ENCODE measurements around the gene CDC42BPB. TPM values are rescaled to one million over a fixed set of nuclear protein-coding genes. Genes with fewer than 3 reads are reported as not detected.
A peak's percentile ranks its signal among the peaks of the same experiment; 100 is the strongest.

The CDC42BPB gene
- total RNA-seq, 1 donor from 2014 or later, result 105 TPM

DNA sequence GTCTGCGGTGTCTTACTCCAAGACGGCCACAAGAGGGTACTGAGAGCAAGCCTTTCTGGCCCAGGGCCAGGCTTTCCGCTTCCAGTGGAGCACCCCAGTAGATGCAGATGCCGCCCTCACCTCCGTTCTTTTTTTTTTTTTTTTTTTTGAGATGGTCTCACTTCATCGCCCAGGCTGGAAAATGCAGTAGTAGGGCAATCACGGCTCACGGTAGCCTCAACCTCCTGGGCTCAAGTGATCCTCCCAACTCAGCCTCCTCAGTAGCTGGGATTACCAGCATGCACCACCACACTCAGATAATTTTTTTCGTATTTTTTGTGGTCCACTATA lies 21.0 kb upstream of the CDC42BPB start:
- DNase-seq (ENCODE audit: low spot score), result peak; percentile 91
- intact Hi-C loops (cut with DNase I), result no loop called here
- ATAC-seq, result peak; percentile 61

DNA sequence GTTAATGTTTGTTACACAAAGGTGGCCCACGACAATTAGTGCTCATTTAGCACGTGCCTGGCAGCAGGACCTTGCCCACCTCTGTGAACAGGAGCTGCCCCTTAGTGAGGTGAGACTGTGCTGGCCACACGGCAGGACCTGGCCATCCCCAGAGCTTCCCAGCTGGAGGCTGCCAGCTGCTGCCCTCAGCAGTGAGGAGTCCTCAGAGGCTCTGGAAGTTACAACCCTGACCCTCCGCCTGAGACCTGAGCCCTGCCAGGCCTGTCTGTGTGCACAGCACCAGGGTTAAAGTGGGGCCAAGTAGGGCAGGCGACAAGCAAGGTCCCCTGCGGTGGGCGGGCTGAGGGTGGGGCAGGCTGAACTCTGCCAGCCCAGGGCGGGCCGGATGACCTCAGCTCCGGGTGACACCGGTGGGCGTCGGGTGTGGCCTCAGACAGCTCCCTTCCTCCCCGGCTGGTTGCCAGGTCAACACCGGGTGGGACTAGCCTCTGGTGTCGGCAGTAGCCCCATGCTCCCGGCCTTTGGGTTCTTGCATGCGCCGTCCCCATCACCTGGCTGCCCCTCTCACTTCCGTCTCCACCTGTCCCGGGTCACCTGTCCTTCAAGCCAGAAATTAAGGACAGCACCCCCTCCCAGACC lies 17.5 kb upstream of the CDC42BPB start:
- DNase-seq (ENCODE audit: low spot score), result peak; percentile 83
- intact Hi-C loops (cut with DNase I), result no loop called here

DNA sequence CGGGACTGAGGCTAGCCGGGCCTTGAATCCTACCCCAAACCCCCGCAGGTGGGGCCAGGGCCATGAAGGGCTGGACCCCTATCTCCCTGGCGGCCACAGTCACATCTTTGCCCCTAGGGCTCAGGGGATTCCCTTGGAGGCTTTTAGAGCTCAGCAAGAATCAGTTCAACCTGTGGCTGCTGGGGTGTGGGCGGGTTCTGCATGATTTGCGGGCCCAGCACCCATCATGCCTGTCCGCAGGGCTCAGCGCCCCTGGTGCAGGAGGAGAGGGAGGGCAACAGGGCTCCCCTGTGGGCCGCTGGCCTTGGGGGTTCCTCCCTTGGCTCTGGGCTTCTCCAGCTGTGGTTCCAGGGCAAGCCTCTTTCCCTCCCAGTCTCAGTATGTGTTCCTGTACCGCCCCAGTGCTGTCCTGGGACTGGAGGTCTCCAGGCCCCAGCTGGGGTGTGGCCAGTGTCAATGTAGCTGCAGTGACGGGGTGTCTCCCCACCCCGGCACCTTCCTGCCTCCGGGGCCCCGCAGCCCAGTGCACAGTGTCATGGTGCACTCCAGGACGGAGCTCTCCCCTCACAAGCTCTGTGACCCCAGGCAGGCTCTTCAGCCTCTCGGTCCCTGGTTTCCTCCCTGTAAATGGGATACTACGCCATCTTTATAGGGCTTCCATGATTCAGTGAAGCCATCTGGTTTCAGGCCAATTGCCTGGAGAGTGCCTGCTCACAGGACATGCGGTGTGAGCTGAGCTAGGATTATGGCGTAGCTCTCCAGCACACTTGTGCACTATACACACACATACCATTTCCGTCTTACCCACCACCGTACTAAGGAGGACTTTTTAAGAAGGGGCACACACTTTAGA lies 16.8 kb upstream of the CDC42BPB start:
- intact Hi-C loops (cut with DNase I), result no loop called here
- DNase-seq (ENCODE audit: low spot score), result peak; percentile 51
- peak; percentile 2 for ATAC-seq

More for the DNA sequence above, 17.5 kb upstream of the CDC42BPB start:
- peak; percentile 37 for ATAC-seq

DNA sequence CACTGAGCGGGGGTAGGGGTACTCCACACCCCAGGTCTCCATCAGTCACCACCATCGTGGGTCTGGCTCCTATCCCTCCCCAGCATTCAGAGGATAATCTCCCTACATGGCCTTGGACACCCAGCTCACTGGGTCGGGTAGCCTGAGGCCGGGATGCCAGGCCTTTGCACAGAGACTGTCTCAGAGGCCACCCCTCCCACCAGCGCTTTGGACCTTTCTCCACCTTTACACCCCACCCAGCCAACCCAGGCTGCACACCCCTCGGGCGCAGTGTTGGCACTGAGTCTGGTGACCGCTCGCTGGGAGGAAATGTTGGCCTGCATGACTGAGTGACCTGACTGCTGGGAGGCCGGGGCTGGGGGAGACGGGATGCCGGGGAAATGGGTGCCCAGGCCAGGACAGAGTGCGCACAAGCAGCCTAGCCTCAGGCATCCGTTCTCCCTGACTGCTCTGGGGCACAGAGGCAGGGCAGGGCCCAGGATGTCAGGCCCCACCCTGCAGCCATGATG lies 16.1 kb upstream of the CDC42BPB start:
- DNase-seq (ENCODE audit: low spot score), result peak; percentile 55
- intact Hi-C loops (cut with DNase I), result no loop called here
- no peak for ATAC-seq

DNA sequence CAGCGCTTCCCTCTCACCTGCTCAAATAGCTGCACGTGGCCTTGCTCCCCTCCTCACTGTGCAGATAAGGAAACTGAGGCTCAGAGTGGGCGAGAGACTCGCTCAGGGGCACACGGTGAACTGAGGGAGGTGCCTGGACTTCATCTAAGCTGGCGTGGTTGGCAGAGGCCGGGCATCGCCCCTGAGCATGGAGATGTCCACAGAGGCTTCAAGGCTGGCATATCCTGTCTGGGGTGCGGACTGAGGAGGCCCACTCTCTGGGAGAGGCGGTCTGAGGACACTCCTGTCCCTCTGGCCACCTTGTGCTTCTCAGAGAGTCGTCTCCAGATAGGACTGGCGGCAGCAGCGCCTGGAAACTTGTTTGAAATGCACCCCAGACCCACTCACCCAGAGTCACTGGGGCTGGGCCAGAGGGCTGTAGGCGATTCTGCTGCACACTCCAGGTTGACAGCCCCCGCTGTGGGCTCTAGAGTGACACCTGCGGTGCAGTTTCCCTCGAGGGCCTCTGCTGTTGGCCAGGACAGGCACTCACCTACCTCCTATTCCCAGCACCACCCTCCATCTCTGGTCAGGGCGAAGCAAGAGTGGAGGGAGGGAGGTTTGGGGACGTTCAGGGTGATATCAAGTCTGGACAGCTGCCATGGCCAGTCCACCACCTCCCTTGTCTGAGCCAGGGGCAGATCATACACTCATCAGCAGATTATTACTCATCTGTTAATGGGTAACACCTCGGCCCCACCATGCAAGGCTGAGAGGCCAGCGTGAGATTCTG lies 15.4 kb upstream of the CDC42BPB start:
- ATAC-seq (no peak), DNase-seq (ENCODE audit: low spot score) (no peak)

DNA sequence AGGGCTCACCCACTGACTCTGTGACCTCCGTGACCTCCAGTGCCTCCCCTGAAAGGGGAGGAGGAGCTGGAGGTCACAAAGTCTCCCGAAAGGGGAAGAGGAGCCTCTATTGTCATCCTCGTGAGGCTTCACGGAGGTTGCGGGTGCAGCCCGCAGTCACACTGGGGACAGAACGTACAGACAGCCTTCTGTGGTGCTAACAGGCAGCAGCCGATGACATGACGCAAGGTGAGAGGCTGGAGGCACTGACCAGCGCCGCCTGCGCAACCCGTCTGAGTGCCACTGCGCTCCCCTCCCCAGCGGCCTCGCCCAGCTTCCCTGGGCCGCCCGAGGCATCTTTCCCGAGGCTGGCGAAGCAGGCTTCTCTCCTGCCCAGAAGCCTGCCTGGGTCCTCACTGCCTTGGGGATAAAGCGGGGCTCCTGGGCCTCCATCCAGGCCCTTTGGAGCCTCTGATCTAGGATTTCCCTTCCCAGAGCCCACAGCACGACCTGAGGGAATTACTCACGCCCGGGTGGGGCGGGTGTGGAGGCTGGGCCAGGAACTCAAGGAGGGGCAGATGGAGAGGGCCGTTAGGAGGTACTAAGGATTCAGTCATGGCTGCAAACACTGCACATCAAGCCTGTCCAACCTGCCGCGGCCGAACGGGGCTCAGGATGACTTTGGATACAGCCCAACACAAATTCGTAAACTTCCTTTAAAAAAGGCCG lies 14.3 kb upstream of the CDC42BPB start:
- ATAC-seq (no peak), DNase-seq (ENCODE audit: low spot score) (peak; percentile 46)
- intact Hi-C loops (cut with DNase I), result no loop called here

More for the DNA sequence above, 15.4 kb upstream of the CDC42BPB start:
- intact Hi-C loops (cut with DNase I), result no loop called here

DNA sequence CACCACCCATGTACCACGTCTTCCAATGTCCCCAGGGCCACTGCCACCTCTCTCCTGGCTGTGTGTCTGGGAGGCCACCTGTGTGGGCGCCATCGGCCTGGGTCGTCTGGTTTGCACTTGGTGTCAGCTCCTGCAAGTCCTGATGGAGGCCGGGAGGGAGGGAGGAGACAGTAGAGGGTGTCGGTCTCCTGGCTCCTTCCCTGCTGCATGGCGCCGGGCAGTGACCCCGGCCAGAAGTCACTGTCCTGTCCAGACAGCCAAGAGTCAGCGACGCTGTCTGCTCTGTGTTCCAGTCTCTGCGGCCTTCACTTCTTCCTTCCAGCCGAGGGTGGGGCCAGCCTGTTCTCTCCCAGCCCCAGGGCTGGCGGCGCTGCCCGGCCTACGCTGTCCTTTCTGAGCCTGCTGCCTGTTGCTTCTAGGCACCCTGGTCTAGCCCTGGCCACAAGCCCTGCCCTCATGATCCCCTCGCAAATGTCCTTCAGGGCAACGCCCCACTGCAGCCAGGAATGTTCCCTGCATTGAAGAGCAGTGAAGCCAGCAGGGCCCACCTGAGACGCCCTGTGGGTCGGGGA lies 13.7 kb upstream of the CDC42BPB start:
- intact Hi-C loops (cut with DNase I), result no loop called here

DNA sequence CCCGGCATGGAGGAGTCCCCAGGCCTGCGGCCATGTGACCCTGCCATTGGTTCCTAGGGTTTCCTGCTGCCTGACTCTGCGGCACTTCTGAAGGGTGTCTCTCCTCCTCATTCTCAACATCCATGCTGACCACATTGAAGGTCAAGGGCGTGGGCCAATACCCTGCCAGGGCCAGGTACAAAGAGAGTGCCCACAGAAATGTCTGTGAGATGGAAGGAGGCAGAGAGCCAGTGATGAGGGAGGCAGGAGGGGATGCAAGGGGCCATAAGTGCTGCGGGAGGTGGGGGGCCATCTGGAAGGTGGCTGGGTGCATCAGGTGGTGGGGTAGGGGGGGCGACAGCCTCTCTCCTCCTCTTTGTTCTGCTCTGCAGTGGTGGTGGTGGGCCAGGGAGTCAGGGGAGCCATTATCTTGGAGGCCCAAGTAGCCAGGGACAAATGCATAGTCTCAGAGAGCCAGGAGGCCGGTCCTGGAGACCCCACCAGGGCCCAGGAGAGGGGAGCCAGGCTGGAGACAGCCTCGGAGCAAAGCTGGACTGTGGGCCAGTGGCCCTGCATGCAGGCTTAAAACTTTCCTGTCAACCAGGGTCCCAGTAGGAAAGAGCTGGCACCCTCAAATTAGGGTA lies 13.0 kb upstream of the CDC42BPB start:
- DNase-seq (ENCODE audit: low spot score), result peak; percentile 47
- intact Hi-C loops (cut with DNase I), result no loop called here
- no peak for ATAC-seq

More for the DNA sequence above, 13.7 kb upstream of the CDC42BPB start:
- DNase-seq (ENCODE audit: low spot score), result peak; percentile 57
- ATAC-seq, result no peak

DNA sequence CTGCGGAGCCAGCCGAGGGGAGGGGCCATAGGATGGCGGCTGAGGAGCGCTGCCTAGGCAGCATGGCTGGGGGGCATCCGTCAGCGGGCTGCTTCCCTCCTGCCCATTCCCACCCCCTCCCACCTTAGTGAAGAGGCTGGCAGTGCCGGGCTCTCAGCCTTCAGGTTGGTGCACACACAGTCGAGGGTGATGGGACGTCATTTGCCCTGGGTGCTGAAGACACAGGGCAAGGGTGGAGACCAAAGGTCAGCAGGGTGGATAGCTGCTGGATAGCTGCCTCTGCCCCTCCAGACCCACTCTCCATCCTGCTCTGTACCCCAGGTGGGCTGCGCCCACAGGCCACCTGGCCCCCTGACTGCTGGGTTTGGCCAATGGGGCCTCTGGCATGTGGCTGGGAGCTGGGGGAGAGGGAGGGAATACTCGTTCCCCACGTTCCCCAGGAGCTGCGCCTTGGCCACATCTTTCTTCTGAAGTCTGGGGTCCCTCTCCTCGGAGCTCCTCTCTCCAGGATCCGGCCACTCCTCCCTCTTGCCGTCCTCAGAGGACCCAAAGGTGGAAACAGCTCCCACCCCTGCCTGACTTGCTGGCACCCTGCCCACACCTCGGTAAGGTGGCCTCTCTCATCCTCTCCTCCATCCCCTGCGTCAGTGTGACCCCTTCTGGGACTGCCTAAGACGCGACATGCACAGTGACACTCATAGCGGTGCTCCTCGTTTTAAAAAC lies 11.2 kb upstream of the CDC42BPB start:
- ATAC-seq (peak; percentile 6), DNase-seq (ENCODE audit: low spot score) (peak; percentile 67)

DNA sequence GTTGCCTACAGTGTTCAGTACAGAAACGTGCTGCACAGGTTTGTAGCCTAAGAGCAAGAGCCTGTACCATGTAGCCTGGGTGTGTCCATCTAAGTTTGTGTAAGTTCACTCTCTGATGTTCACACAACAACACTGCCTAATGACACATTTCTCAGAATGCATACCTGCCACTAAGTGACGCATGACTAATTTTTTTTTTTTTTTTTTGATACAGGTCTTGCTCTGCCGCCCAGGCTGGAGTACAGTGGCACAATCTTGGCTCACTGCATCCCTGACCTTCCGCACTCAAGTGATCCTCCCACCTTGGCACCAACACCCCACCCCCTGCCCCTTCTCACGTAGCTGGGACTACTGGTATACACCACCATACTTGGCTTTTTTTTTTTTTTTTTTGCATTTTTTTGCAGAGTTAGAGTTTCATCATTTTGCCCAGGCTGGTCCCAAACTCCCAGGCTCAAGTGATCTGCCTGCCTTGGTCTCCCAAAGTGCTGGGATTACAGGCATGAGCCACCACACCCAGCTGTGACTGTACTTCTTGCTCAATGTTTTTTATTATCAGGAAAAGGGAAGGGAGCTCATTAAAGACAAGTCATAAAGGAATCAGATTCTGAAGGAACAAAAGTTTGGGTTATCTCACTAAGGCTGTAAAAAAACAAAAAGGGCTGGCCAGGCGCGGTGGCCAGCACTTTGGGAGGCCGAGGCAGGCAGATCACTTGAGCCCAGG lies 10.0 kb upstream of the CDC42BPB start:
- DNase-seq (ENCODE audit: low spot score), result no peak

More for the DNA sequence above, 11.2 kb upstream of the CDC42BPB start:
- intact Hi-C loops (cut with DNase I), result no loop called here

DNA sequence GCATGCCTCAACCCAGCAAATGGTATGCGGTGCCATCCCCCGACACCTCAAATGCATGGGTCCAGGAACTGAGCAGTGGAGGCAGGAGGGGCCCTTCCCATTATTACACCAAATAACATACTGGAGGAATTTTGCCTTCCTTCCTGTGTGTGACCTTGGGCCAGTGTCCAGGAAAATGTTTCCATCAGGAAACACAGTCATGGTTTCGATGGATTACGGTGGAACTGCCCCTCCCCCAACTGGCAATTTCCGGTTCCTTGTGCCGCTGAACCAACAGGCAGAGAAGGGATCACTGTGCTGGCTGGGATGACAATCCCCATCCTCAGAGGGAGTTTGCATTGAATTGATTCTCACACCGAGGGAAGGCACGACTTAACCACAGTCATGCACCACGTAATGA lies 9.1 kb upstream of the CDC42BPB start:
- no peak for ATAC-seq
- DNase-seq (ENCODE audit: low spot score), result no peak
- intact Hi-C loops (cut with DNase I), result no loop called here

More for the DNA sequence above, 10.0 kb upstream of the CDC42BPB start:
- intact Hi-C loops (cut with DNase I), result no loop called here
- ATAC-seq, result peak; percentile 78

DNA sequence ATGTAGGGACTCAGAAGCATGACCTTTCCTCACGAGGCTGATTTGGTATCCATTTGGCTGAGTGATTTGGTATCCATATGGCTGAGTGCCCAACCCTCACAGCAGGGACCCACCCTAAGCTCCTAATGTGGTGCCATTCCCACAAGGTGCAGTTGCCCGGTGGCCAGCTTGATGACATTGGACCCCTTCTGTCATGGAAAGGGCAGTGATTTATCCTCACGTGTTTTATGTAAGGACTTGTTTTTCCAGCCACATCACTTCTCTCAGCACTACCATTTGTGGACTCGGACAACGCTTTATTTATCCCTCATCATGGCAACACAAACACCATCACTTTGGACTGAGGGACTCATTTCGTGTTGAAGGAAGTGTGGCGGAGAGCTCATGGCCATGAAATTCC lies 8.5 kb upstream of the CDC42BPB start:
- no peak for DNase-seq (ENCODE audit: low spot score)
- intact Hi-C loops (cut with DNase I), result no loop called here
- no peak for ATAC-seq

DNA sequence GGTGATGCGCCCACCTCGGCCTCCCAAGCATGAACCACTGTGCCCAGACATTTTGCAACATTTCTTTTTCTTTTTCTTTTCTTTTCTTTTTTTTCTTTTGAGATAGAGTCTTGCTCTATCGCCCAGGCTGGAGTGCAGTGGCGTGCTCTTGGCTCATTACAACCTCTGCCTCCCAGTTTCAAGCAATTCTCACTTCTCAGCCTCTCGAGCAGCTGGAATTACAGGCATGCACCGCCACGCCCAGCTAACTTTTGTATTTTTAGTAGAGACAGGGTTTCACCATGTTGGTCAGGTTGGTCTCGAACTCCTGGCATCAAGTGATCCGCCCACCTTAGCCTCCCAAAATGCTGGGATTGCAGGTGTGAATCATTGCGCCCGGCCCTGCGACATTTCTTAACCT lies 7.6 kb upstream of the CDC42BPB start:
- ATAC-seq (no peak), DNase-seq (ENCODE audit: low spot score) (no peak)
- intact Hi-C loops (cut with DNase I), result no loop called here

DNA sequence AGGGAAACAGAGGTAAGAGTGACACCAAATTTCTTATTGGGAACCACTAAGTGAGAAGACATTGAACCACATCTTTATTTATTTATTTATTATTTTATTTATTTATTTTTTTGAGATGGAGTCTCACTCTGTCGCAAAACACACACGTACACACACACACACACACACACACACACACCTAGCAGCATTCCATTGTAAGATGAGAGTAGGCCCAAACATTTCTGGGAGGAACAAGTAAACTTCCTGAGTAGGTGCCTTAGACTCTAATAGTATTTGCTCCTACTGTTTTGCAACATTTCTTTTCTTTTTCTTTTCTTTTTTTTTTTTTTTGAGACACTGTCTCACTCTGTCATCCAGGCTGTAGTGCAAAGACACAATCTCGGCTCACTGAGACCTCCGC lies 7.1 kb upstream of the CDC42BPB start:
- no peak for DNase-seq (ENCODE audit: low spot score)

DNA sequence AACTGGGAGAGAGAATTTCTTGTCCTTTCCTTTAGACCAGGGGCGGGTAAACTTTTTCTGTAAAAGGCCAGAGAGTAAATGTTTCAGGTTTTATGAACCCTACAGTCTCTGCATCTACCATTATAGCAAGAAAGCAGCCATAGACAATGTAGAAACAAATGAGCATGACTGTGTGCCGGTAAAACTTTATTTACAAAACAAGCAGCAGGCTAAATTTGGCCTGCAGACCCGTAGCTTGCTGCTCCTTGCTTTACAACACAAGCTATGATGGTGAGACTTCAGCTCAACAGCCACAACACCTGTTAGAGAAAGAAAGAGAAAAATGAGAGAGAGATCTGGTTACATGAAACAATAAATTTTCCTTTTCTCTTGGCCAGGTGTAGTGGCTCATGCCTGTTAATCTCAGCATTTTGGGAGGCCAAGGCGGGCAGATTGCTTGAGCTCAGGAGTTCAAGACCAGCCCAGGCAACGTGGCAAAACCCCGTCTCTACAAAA lies 4.2 kb upstream of the CDC42BPB start:
- DNase-seq (ENCODE audit: low spot score), result peak; percentile 30
- intact Hi-C loops (cut with DNase I), result no loop called here
- ATAC-seq, result no peak

More for the DNA sequence above, 7.1 kb upstream of the CDC42BPB start:
- intact Hi-C loops (cut with DNase I), result no loop called here
- ATAC-seq, result no peak

DNA sequence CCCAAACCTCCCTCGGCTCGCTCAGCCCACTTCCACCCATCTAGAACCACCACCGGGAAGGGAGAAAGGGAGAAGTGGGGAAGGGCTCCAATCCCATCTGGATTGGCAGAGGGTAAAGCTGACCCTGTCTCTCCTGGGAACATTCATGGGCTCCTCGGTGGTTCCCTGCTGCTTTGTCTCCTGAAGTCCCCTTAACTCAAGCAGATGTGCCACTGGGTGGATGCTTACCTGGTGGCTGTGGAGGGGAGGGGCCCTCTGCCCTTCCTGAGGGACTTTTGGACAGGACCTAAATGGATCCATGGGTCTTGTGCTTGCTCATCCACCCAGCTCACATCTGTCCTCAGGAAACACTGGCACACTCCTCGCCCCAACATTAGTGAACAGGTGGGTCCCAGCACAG lies 2.2 kb upstream of the CDC42BPB start:
- intact Hi-C loops (cut with DNase I), result no loop called here
- ATAC-seq, result no peak
- DNase-seq (ENCODE audit: low spot score), result peak; percentile 35

All from sciatic nerve (tissue), 2 donors.